ENCODE results near the gene HLA-DQA1. TPM values are rescaled to one million over a fixed set of nuclear protein-coding genes. Genes with fewer than 3 reads are reported as not detected.
"Not testable (repeated sequence)": the region's sequence is repeated elsewhere in the genome, so short reads cannot be mapped to it uniquely, and the experiment has no call there.

Gene HLA-DQA1
- total RNA-seq, 1 experiment from 2014 or later = 0.40 TPM

- DNase-seq (ENCODE audit: low read depth) = no peak
Observed at GRCh38 chr6:32658268-32658897, 21.2 kb downstream of the HLA-DQA1 start.

- no peak for DNase-seq (ENCODE audit: low read depth)
Observed at GRCh38 chr6:32659856-32660595, 22.8 kb downstream of the HLA-DQA1 start.

- DNase-seq (ENCODE audit: low read depth) = no peak
Observed at GRCh38 chr6:32662099-32662498, 24.9 kb downstream of the HLA-DQA1 start.

- no peak for DNase-seq (ENCODE audit: low read depth)
Observed at GRCh38 chr6:32662836-32663235, 25.6 kb downstream of the HLA-DQA1 start.

GRCh38 chr6:32664354-32664753 is 27.1 kb downstream of the HLA-DQA1 start:
- DNase-seq (ENCODE audit: low read depth) = no peak

- peak; percentile 67 for DNase-seq (ENCODE audit: low read depth)
Observed at GRCh38 chr6:32664827-32665362, 27.7 kb downstream of the HLA-DQA1 start.

GRCh38 chr6:32665661-32666060 is 28.5 kb downstream of the HLA-DQA1 start:
- DNase-seq (ENCODE audit: low read depth) = no peak

GRCh38 chr6:32666420-32667300 is 29.5 kb downstream of the HLA-DQA1 start, which contains the start of gene HLA-DQB1:
Gene HLA-DQB1 (minus strand): TSS chr6:32666657. CDS start chr6:32666607, 50 bp downstream.
- DNase-seq (ENCODE audit: low read depth) = peak; percentile 77

GRCh38 chr6:32668226-32668747 is 31.1 kb downstream of the HLA-DQA1 start:
- DNase-seq (ENCODE audit: low read depth) = peak; percentile 82

- DNase-seq (ENCODE audit: low read depth) = no peak
Observed at GRCh38 chr6:32669240-32669639, 32.0 kb downstream of the HLA-DQA1 start.

- DNase-seq (ENCODE audit: low read depth) = no peak
Observed at GRCh38 chr6:32669893-32670292, 32.7 kb downstream of the HLA-DQA1 start.

- DNase-seq (ENCODE audit: low read depth) = not testable (repeated sequence)
Observed at GRCh38 chr6:32671908-32672307, 34.7 kb downstream of the HLA-DQA1 start.

GRCh38 chr6:32674123-32674522 is 36.9 kb downstream of the HLA-DQA1 start:
- not testable (repeated sequence) for DNase-seq (ENCODE audit: low read depth)

GRCh38 chr6:32679492-32679891 is 42.3 kb downstream of the HLA-DQA1 start:
- no peak for DNase-seq (ENCODE audit: low read depth)

GRCh38 chr6:32680055-32680454 is 42.8 kb downstream of the HLA-DQA1 start:
- DNase-seq (ENCODE audit: low read depth) = no peak

GRCh38 chr6:32684246-32684645 is 47.0 kb downstream of the HLA-DQA1 start:
- DNase-seq (ENCODE audit: low read depth) = no peak

- DNase-seq (ENCODE audit: low read depth) = peak; percentile 64
Observed at GRCh38 chr6:32685603-32686002, 48.4 kb downstream of the HLA-DQA1 start.

- DNase-seq (ENCODE audit: low read depth) = no peak
Observed at GRCh38 chr6:32689531-32690501, 52.6 kb downstream of the HLA-DQA1 start.

GRCh38 chr6:32692019-32692418 is 54.8 kb downstream of the HLA-DQA1 start:
- peak; percentile 61 for DNase-seq (ENCODE audit: low read depth)

Measured in Daoy (cell line).